ENCODE measurements around the gene MTO1.
"Not testable (repeated sequence)": the region's sequence is repeated elsewhere in the genome, so short reads cannot be mapped to it uniquely, and the experiment has no call there.

The MTO1 gene

GRCh38 chr6:73506246-73506645 lies 44.7 kb downstream of the MTO1 start:
- H3K4me2 ChIP-seq = no peak overlapping the region
- no peak overlapping the region for H3K27ac ChIP-seq
- no peak for TF ChIP-seq Cebpa-rat (IDR thresholded peaks at IDR 0.05)
- H3K4me1 ChIP-seq = peaks cover 0 to 52% (median 1%) of the 10 kb centered on the region in 10 experiments; a peak in 9 of 20 replicates
- H3K4me3 ChIP-seq = no peak overlapping the region
- peaks cover 0 to 20% (median 11%) of the 10 kb centered on the region in 11 experiments; a peak in 15 of 22 replicates for H3K9me3 ChIP-seq (replicated peaks in 1 of 11)
- H3K36me3 ChIP-seq = peaks cover 25 to 51% (median 47%) of the 10 kb centered on the region in 11 experiments
- peaks cover 0 to 23% (median 3%) of the 10 kb centered on the region in 11 experiments; a peak in 9 of 22 replicates for H4K20me1 ChIP-seq
- H3K9ac ChIP-seq = no peak overlapping the region
- H3K27me3 ChIP-seq = no peaks in the 10 kb centered on the region

DNA sequence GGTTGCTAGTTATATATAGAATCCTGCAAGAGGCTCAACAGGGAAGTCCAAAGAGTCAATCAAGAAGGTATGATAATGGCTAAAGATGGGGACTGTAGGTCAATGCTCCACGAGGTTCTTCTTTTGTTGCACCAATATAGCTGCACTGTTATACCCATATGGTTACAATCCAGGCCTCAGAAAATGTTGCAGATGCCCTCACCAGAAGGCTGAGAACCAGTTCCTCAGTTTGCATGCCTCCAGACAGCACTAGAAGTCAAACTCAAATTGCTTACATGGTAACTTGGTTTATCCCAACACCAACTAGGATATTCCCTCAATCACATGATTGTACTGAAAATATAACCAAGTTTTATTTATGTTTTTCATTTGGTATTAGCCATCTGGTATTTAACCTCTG lies 47.2 kb downstream of the MTO1 start:
- H3K36me3 ChIP-seq = peaks cover 15 to 35% (median 24%) of the 10 kb centered on the region in 11 experiments
- H4K20me1 ChIP-seq = peaks cover 12 to 49% (median 28%) of the 10 kb centered on the region in 11 experiments; a peak in 21 of 22 replicates
- H3K27me3 ChIP-seq = no peaks in the 10 kb centered on the region
- 0 out of 22 replicates have a peak overlapping the region, but pooled peaks of 1 of the 11 experiments have one; percentile 5 for H3K27ac ChIP-seq
- H3K9me3 ChIP-seq (replicated peaks in 1 of 11) = peaks cover 0 to 20% (median 11%) of the 10 kb centered on the region in 11 experiments; a peak in 15 of 22 replicates
- no peak for TF ChIP-seq Cebpa-rat (IDR thresholded peaks at IDR 0.05)
- peaks cover 0 to 45% (median 5%) of the 10 kb centered on the region in 10 experiments; a peak in 9 of 20 replicates for H3K4me1 ChIP-seq
- peak overlapping the region in 2 of 11 experiments; percentile 50 to 60; a peak in 4 of 22 replicates for H3K4me2 ChIP-seq
- H3K9ac ChIP-seq = no peak overlapping the region
- H3K4me3 ChIP-seq = no peak overlapping the region

DNA sequence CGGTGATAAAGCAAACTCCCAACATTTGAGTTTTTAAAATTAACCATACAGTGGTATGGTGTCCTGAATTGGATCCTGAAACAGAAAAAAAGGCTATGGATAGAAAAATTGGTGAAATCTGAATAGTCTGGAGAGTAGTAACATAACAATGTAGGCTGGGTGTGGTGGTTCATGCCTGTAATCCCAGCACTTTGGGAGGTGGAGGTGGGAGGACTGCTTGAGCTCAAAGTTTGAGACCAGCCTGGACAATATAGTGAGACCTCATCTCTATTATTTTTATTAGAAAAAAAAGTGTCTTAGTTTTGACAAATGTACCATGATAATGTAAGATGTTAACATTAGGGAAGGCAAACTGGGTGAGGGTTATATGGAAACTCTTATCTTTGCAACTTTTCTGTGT lies 48.3 kb downstream of the MTO1 start:
- peaks cover 11 to 32% (median 17%) of the 10 kb centered on the region in 11 experiments; a peak in 21 of 22 replicates for H3K36me3 ChIP-seq
- 0 out of 22 replicates have a peak overlapping the region, but pooled peaks of 2 of the 11 experiments have one; percentile 5 to 15 for H3K27ac ChIP-seq
- peaks cover 0 to 16% (median 7%) of the 10 kb centered on the region in 11 experiments; a peak in 14 of 22 replicates for H3K9me3 ChIP-seq (replicated peaks in 1 of 11)
- no peak for TF ChIP-seq Cebpa-rat (IDR thresholded peaks at IDR 0.05)
- peaks cover 23 to 59% (median 39%) of the 10 kb centered on the region in 11 experiments for H4K20me1 ChIP-seq
- H3K4me3 ChIP-seq = no peak overlapping the region
- no peaks in the 10 kb centered on the region for H3K27me3 ChIP-seq
- H3K4me1 ChIP-seq = peaks cover 0 to 52% (median 5%) of the 10 kb centered on the region in 10 experiments; a peak in 9 of 20 replicates
- peak overlapping the region in 2 of 11 experiments; percentile 60 to 66; a peak in 2 of 22 replicates for H3K4me2 ChIP-seq
- no peak overlapping the region for H3K9ac ChIP-seq

DNA sequence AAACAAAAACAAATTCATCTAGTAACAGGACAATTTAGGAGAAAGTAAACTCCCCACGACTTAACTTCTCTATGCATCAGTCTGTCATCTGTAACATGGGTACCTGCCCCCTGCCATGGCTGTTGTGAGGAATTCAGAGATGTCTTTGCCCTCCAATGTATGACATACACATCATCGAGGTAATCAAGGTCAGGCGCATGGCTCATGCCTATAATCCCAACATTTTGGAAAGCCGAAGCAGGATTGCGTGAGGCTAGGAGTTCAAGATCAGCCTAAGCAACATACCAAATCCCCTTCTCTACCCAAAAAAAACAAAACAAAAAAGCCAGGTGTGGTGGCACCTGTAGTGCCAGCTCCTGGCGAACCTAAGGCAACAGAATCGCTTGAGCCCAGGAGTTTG lies 50.3 kb downstream of the MTO1 start:
- Histone ChIP-seq H3K27me3 (no peaks in the 10 kb centered on the region), H3K36me3 (peaks cover 22 to 36% (median 26%) of the 10 kb centered on the region in 11 experiments), H3K4me1 (peaks cover under 1 to 67% (median 15%) of the 10 kb centered on the region in 10 experiments; a peak in 15 of 20 replicates), H3K9ac (no peak overlapping the region), H3K4me3 (no peak overlapping the region), H3K27ac (peak overlapping the region in 5 of 11 experiments; percentile 22 to 58 (median 56); a peak in 7 of 22 replicates), H4K20me1 (peaks cover 43 to 79% (median 58%) of the 10 kb centered on the region in 11 experiments), H3K4me2 (peak overlapping the region in 4 of 11 experiments; percentile 15 to 60 (median 46); a peak in 4 of 22 replicates), H3K9me3 (replicated peaks in 1 of 11) (no peaks in the 10 kb centered on the region)
- no peak for TF ChIP-seq Cebpa-rat (IDR thresholded peaks at IDR 0.05)

DNA sequence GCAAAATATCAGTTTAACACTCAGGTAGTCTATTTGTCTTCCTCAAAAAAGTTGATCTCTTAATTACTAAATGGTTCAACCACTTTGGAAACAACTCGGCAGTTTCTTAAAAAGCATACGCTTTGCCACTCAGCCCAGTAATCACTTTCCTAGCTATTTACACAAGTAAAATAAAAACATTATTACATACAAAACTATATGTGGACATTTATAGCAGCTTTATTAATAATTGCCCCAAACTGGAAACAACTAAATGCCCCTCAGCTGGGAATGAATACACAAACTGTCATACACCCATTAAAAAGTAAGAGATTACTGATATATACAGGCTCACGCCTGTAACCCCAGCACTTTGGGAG lies 51.9 kb downstream of the MTO1 start:
- TF ChIP-seq Cebpa-rat (IDR thresholded peaks at IDR 0.05) = no peak
- H3K9me3 ChIP-seq (replicated peaks in 1 of 11) = no peaks in the 10 kb centered on the region
- peaks cover 37 to 53% (median 41%) of the 10 kb centered on the region in 11 experiments for H3K36me3 ChIP-seq
- H3K27me3 ChIP-seq = no peaks in the 10 kb centered on the region
- peaks cover 58 to 95% (median 75%) of the 10 kb centered on the region in 11 experiments for H4K20me1 ChIP-seq
- peaks cover 8 to 68% (median 26%) of the 10 kb centered on the region in 10 experiments; a peak in 18 of 20 replicates for H3K4me1 ChIP-seq
- H3K4me3 ChIP-seq = no peak overlapping the region
- no peak overlapping the region for H3K27ac ChIP-seq
- no peak overlapping the region for H3K4me2 ChIP-seq
- H3K9ac ChIP-seq = no peak overlapping the region

- peak in 1 of 11 experiments; percentile 9; a peak in 1 of 22 replicates for TF ChIP-seq Cebpa-rat (IDR thresholded peaks at IDR 0.05)
- peaks cover 8 to 56% (median 28%) of the 10 kb centered on the region in 10 experiments; a peak in 18 of 20 replicates for H3K4me1 ChIP-seq
- H3K36me3 ChIP-seq = peaks cover 50 to 66% (median 53%) of the 10 kb centered on the region in 11 experiments
- H3K27me3 ChIP-seq = no peaks in the 10 kb centered on the region
- H3K9me3 ChIP-seq (replicated peaks in 1 of 11) = no peaks in the 10 kb centered on the region; a peak in 3 of 22 replicates
- H3K4me2 ChIP-seq = peak overlapping the region in 2 of 11 experiments; percentile 63 to 74; a peak in 2 of 22 replicates
- H4K20me1 ChIP-seq = peaks cover 71 to 97% (median 87%) of the 10 kb centered on the region in 11 experiments
- H3K27ac ChIP-seq = peak overlapping the region in 10 of 11 experiments; percentile 31 to 67 (median 49); a peak in 16 of 22 replicates
- H3K4me3 ChIP-seq = no peak overlapping the region
- H3K9ac ChIP-seq = peak overlapping the region in 6 of 11 experiments; percentile 7 to 80 (median 68); a peak in 5 of 22 replicates
Observed at GRCh38 chr6:73514746-73515110, 53.2 kb downstream of the MTO1 start.

DNA sequence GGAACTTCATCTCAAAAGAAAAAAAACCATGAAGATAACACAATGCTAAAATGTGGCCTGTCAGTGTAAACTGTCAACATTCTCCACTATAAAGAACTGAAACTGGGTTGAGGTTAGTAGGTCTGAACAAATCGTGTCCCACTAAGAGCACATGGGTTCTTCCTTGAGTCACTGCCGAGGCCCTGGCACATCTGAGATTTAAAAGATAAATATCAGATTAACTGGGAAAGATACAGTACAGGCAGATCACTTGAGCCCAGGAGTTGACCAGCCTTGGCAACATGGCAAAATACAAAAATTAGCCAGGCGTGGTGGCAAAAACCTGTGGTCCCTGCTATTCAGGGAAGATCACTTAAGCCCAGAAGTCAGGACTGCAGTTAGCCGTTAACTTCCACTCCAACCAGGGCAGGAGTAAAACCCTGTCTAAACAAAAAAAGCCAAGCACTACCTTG lies 53.7 kb downstream of the MTO1 start:
- Histone ChIP-seq H3K9ac (peak overlapping the region; percentile 8 to 99 (median 66); a peak in 19 of 22 replicates), H3K36me3 (peaks cover 55 to 71% (median 58%) of the 10 kb centered on the region in 11 experiments), H3K27me3 (no peaks in the 10 kb centered on the region; a peak in 1 of 22 replicates), H3K4me3 (no peak overlapping the region; a peak in 1 of 20 replicates), H4K20me1 (peaks cover 76 to 99% (median 92%) of the 10 kb centered on the region in 11 experiments), H3K4me1 (peaks cover 8 to 51% (median 28%) of the 10 kb centered on the region in 10 experiments; a peak in 18 of 20 replicates), H3K27ac (peak overlapping the region; percentile 31 to 67 (median 49); a peak in 19 of 22 replicates), H3K4me2 (peak overlapping the region in 5 of 11 experiments; percentile 1 to 93 (median 63); a peak in 5 of 22 replicates), H3K9me3 (replicated peaks in 1 of 11) (no peaks in the 10 kb centered on the region; a peak in 3 of 22 replicates)
- TF ChIP-seq Cebpa-rat (IDR thresholded peaks at IDR 0.05) = no peak

GRCh38 chr6:73516514-73517489 lies 55.3 kb downstream of the MTO1 start:
- H3K36me3 ChIP-seq = peaks cover 60 to 75% (median 64%) of the 10 kb centered on the region in 11 experiments
- peaks cover 8 to 35% (median 24%) of the 10 kb centered on the region in 10 experiments; a peak in 18 of 20 replicates for H3K4me1 ChIP-seq
- H3K4me3 ChIP-seq = peak overlapping the region; percentile 23 to 97 (median 60); a peak in 19 of 20 replicates

GRCh38 chr6:73518100-73518981 lies 56.8 kb downstream of the MTO1 start:
- H3K36me3 ChIP-seq = peaks cover 60 to 69% (median 63%) of the 10 kb centered on the region in 11 experiments
- peaks cover 72 to 75% (median 73%) of the 10 kb centered on the region in 11 experiments for H4K20me1 ChIP-seq
- H3K4me2 ChIP-seq = peak overlapping the region; percentile 63 to 94 (median 82)
- H3K4me1 ChIP-seq = peaks cover 22 to 44% (median 33%) of the 10 kb centered on the region in 10 experiments
- H3K4me3 ChIP-seq = peak overlapping the region; percentile 78 to 100 (median 93)
- H3K9ac ChIP-seq = peak overlapping the region; percentile 96 to 100 (median 99)
- H3K9me3 ChIP-seq (replicated peaks in 1 of 11); H3K27me3 ChIP-seq: not testable (repeated sequence)
- H3K27ac ChIP-seq = peak overlapping the region in 10 of 11 experiments; percentile 98 to 100 (median 99); a peak in 19 of 22 replicates

More at GRCh38 chr6:73516514-73517489, 55.3 kb downstream of the MTO1 start:
- Histone ChIP-seq H4K20me1 (peaks cover 81 to 90% (median 89%) of the 10 kb centered on the region in 11 experiments), H3K9ac (peak overlapping the region; percentile 60 to 99 (median 72)), H3K4me2 (peak overlapping the region; percentile 68 to 93 (median 74)), H3K9me3 (replicated peaks in 1 of 11) (no peaks in the 10 kb centered on the region; a peak in 3 of 22 replicates), H3K27me3 (no peaks in the 10 kb centered on the region; a peak in 1 of 22 replicates), H3K27ac (peak overlapping the region in 10 of 11 experiments; percentile 37 to 67 (median 49); a peak in 19 of 22 replicates)
- TF ChIP-seq Cebpa-rat (IDR thresholded peaks at IDR 0.05) = no peak

- H3K9ac ChIP-seq = peak overlapping the region; percentile 96 to 100 (median 99)
- H3K36me3 ChIP-seq = peaks cover 60 to 67% (median 62%) of the 10 kb centered on the region in 11 experiments
- H3K27me3 ChIP-seq; H3K9me3 ChIP-seq (replicated peaks in 1 of 11): not testable (repeated sequence)
- peak overlapping the region; percentile 97 to 100 (median 99) for H3K27ac ChIP-seq
- peak overlapping the region; percentile 78 to 100 (median 93) for H3K4me3 ChIP-seq
- H3K4me2 ChIP-seq = peak overlapping the region; percentile 63 to 94 (median 82)
- H3K4me1 ChIP-seq = peaks cover 25 to 48% (median 36%) of the 10 kb centered on the region in 10 experiments
- peaks cover 63 to 66% (median 65%) of the 10 kb centered on the region in 11 experiments for H4K20me1 ChIP-seq
Observed at GRCh38 chr6:73518982-73519881, 57.7 kb downstream of the MTO1 start.

Data from BLaER1 treated with 17β-estradiol and CSF1 and Interleukin-3, amounts not matched to agents 10 nM and 100 nM (cell line).